Activated CD8-positive, alpha-beta T cell treated with anti-CD3 and anti-CD28 coated beads, Interleukin-2, amount 10 ng/mL, durations not matched to agents 7 days and 5 days (primary cell): ENCODE results near the gene SFR1. TPM values are rescaled to one million over a fixed set of nuclear protein-coding genes. Genes with fewer than 3 reads are reported as not detected.

Experiments used
- ATAC-seq: fragments of 150-1000 bp; cut with Tn5 transposase; one replicate; pipeline ENCODE4 v1.10.0; 2021; ENCODE audit warnings: moderate library complexity
- CTCF ChIA-PET: fragments of 350-600 bp; sonication (Branson Sonifier 250); formaldehyde crosslinking; loops from one replicate; lab custom pipeline; 2021; ENCODE audit warnings: antibody characterized with exemption; lab: Charles Lee
- POLR2A ChIA-PET: fragments of 350-600 bp; sonication (Branson Sonifier 250); formaldehyde crosslinking; loops from one replicate; lab custom pipeline; 2021; ENCODE audit warnings: antibody characterized with exemption; lab: Charles Lee
- DNase-seq: peaks from one replicate; pipeline ENCODE4 v3.0.0-alpha.2; 2020
- H3K27ac Mint-ChIP-seq: one replicate; pipeline ENCODE4 v1.8.0; 2021; ENCODE audit warnings: mild to moderate bottlenecking, mixed read lengths
- H3K27me3 Mint-ChIP-seq: one replicate; pipeline ENCODE4 v1.8.0; 2021; ENCODE audit warnings: low read depth, mixed read lengths
- H3K36me3 Mint-ChIP-seq: one replicate; pipeline ENCODE4 v1.8.0; 2021; ENCODE audit warnings: low read depth, mixed read lengths
- H3K4me1 Mint-ChIP-seq: one replicate; pipeline ENCODE4 v1.8.0; 2021; ENCODE audit warnings: low read depth, mixed read lengths
- H3K4me3 Mint-ChIP-seq: one replicate; pipeline ENCODE4 v1.8.0; 2021; ENCODE audit warnings: mild to moderate bottlenecking, mixed read lengths
- H3K9me3 Mint-ChIP-seq: one replicate; pipeline ENCODE4 v1.8.0; 2022; ENCODE audit warnings: mixed read lengths; ENCODE audit not compliant: insufficient read depth
- total RNA-seq, 2 experiments: library from RNA; stranded (reverse); gene quantifications; one replicate each; pipeline ENCODE4 v1.2.3, GENCODE V29; 2021

Gene SFR1
- total RNA-seq, 2 experiments from 2014 or later, result 13.0 to 14.9 TPM

GRCh38 chr10:104109908-104110662 is 11.9 kb upstream of the SFR1 start:
- peaks cover 15% of the 10 kb centered on the region for H3K27me3 Mint-ChIP-seq
- no peaks in the 10 kb centered on the region for H3K9me3 Mint-ChIP-seq
- H3K4me1 Mint-ChIP-seq, result peaks cover 4% of the 10 kb centered on the region
- ATAC-seq (no peak), DNase-seq (no peak)
- ChIA-PET CTCF (interaction anchor here (1.1 to 2.8 kb wide), 3 partner anchors 11 to 222 kb away, joined by 4 to 16 read pairs (median 5); partner anchors contain the start of gene SFR1), POLR2A (interaction anchor here (2.4 kb wide), 1 partner anchor 12 kb away, joined by 13 read pairs; the partner anchor contains the start of gene SFR1)
- H3K27ac Mint-ChIP-seq, result no peak overlapping the region
- H3K4me3 Mint-ChIP-seq, result no peak overlapping the region
- H3K36me3 Mint-ChIP-seq, result no peaks in the 10 kb centered on the region

- CTCF ChIA-PET, result interaction anchor here (1.2 to 2.4 kb wide), 2 partner anchors 8 to 46 kb away, joined by 3 to 15 read pairs; partner anchors contain the start of gene SFR1
- peaks cover 29% of the 10 kb centered on the region for H3K27me3 Mint-ChIP-seq
These were observed 8.5 kb upstream of the SFR1 start for GRCh38 chr10:104113376-104113956.

GRCh38 chr10:104117839-104118323 is 4.1 kb upstream of the SFR1 start:
- CTCF ChIA-PET, result no interaction called here
- Mint-ChIP-seq H3K9me3 (no peaks in the 10 kb centered on the region), H3K36me3 (no peaks in the 10 kb centered on the region), H3K27ac (no peak overlapping the region), H3K4me1 (peaks cover 20% of the 10 kb centered on the region), H3K4me3 (no peak overlapping the region), H3K27me3 (peaks cover 21% of the 10 kb centered on the region)
- POLR2A ChIA-PET, result no interaction called here
- ATAC-seq, result no peak
- no peak for DNase-seq

More at GRCh38 chr10:104113376-104113956, 8.5 kb upstream of the SFR1 start:
- Mint-ChIP-seq H3K4me3 (no peak overlapping the region), H3K4me1 (peaks cover 4% of the 10 kb centered on the region), H3K36me3 (no peaks in the 10 kb centered on the region), H3K9me3 (no peaks in the 10 kb centered on the region), H3K27ac (no peak overlapping the region)
- POLR2A ChIA-PET, result no interaction called here
- no peak for DNase-seq
- no peak for ATAC-seq

- DNase-seq (no peak), ATAC-seq (no peak)
- Mint-ChIP-seq H3K36me3 (peaks cover 9% of the 10 kb centered on the region), H3K4me1 (peaks cover 27% of the 10 kb centered on the region), H3K4me3 (no peak overlapping the region), H3K27me3 (peaks cover 21% of the 10 kb centered on the region), H3K9me3 (no peaks in the 10 kb centered on the region), H3K27ac (no peak overlapping the region)
- CTCF ChIA-PET, result interaction anchor here (1.1 to 6.2 kb wide), 9 partner anchors 11 to 234 kb away, joined by 3 to 60 read pairs (median 14); partner anchors contain the start of gene GSTO1
- POLR2A ChIA-PET, result no interaction called here
These were observed 2.0 kb upstream of the SFR1 start for GRCh38 chr10:104119996-104120395.

GRCh38 chr10:104120512-104120902 is 1.5 kb upstream of the SFR1 start:
- ChIA-PET CTCF (interaction anchor here (1.2 to 6.2 kb wide), 18 partner anchors 8 to 235 kb away, joined by 3 to 60 read pairs (median 11); partner anchors contain the start of genes GSTO1 and ITPRIP), POLR2A (interaction anchor here (1.1 to 3.0 kb wide), 12 partner anchors 11 to 233 kb away, joined by 3 to 17 read pairs (median 8); partner anchors contain the start of genes CFAP43, GSTO1 and SLK)
- Mint-ChIP-seq H3K9me3 (no peaks in the 10 kb centered on the region), H3K27ac (peak overlapping the region; percentile 97), H3K27me3 (peaks cover 16% of the 10 kb centered on the region), H3K4me3 (peak overlapping the region; percentile 93), H3K4me1 (peaks cover 27% of the 10 kb centered on the region), H3K36me3 (peaks cover 13% of the 10 kb centered on the region)
- ATAC-seq, result no peak
- no peak for DNase-seq

- Mint-ChIP-seq H3K27me3 (peaks cover 16% of the 10 kb centered on the region), H3K4me1 (peaks cover 27% of the 10 kb centered on the region), H3K27ac (peak overlapping the region; percentile 97), H3K4me3 (peak overlapping the region; percentile 93), H3K9me3 (no peaks in the 10 kb centered on the region), H3K36me3 (peaks cover 14% of the 10 kb centered on the region)
- CTCF ChIA-PET, result interaction anchor here (0.8 to 6.2 kb wide), 41 partner anchors 8 to 435 kb away, joined by 3 to 60 read pairs (median 5); partner anchors contain the start of genes GSTO1, ITPRIP and SLK
- POLR2A ChIA-PET, result interaction anchor here (0.7 to 3.0 kb wide), 29 partner anchors 9 to 233 kb away, joined by 3 to 17 read pairs (median 5); partner anchors contain the start of genes CFAP43, GSTO1, SLK and STN1
- DNase-seq, result peak; percentile 86
- peak; percentile 40 for ATAC-seq
These were observed 977 bp upstream of the SFR1 start for GRCh38 chr10:104120903-104121484.

- peaks cover 7% of the 10 kb centered on the region for H3K27me3 Mint-ChIP-seq
- peak overlapping the region; percentile 93 for H3K4me3 Mint-ChIP-seq
- peaks cover 16% of the 10 kb centered on the region for H3K36me3 Mint-ChIP-seq
- no peaks in the 10 kb centered on the region for H3K9me3 Mint-ChIP-seq
- peak; percentile 2 for ATAC-seq
- POLR2A ChIA-PET, result interaction anchor here (0.6 to 3.0 kb wide), 33 partner anchors 9 to 322 kb away, joined by 3 to 17 read pairs (median 5); partner anchors contain the start of genes GSTO1, SLK and STN1
- H3K27ac Mint-ChIP-seq, result peak overlapping the region; percentile 97
- no peak for DNase-seq
- CTCF ChIA-PET, result interaction anchor here (0.6 to 6.2 kb wide), 52 partner anchors 10 to 268 kb away, joined by 3 to 60 read pairs (median 4); partner anchors contain the start of genes ITPRIP and SLK
- peaks cover 27% of the 10 kb centered on the region for H3K4me1 Mint-ChIP-seq
These were observed 495 bp downstream of the SFR1 start for GRCh38 chr10:104122225-104123107.

- DNase-seq (no peak), ATAC-seq (no peak)
- peak overlapping the region; percentile 93 for H3K4me3 Mint-ChIP-seq
- CTCF ChIA-PET, result interaction anchor here (0.7 to 6.2 kb wide), 18 partner anchors 10 to 238 kb away, joined by 3 to 60 read pairs (median 4); no protein-coding TSS in a partner anchor
- peaks cover 27% of the 10 kb centered on the region for H3K4me1 Mint-ChIP-seq
- H3K27ac Mint-ChIP-seq, result no peak overlapping the region
- H3K36me3 Mint-ChIP-seq, result peaks cover 16% of the 10 kb centered on the region
- POLR2A ChIA-PET, result interaction anchor here (1.1 to 3.0 kb wide), 3 partner anchors 157 to 236 kb away, joined by 3 to 17 read pairs (median 15); partner anchors contain the start of gene SLK
- no peaks in the 10 kb centered on the region for H3K9me3 Mint-ChIP-seq
- no peaks in the 10 kb centered on the region for H3K27me3 Mint-ChIP-seq
These were observed 1.4 kb downstream of the SFR1 start for GRCh38 chr10:104123397-104123796.

- no peaks in the 10 kb centered on the region for H3K9me3 Mint-ChIP-seq
- ATAC-seq (peak; percentile 32), DNase-seq (no peak)
- H3K4me3 Mint-ChIP-seq, result no peak overlapping the region
- H3K27ac Mint-ChIP-seq, result no peak overlapping the region
- peaks cover 16% of the 10 kb centered on the region for H3K36me3 Mint-ChIP-seq
- H3K4me1 Mint-ChIP-seq, result peaks cover 14% of the 10 kb centered on the region
- peaks cover 5% of the 10 kb centered on the region for H3K27me3 Mint-ChIP-seq
- ChIA-PET POLR2A (no interaction called here), CTCF (interaction anchor here (1.2 to 1.7 kb wide), 3 partner anchors 19 to 239 kb away, joined by 4 to 8 read pairs (median 5); no protein-coding TSS in a partner anchor)
These were observed 5.4 kb downstream of the SFR1 start for GRCh38 chr10:104127411-104127810.

GRCh38 chr10:104128214-104128613 is 6.2 kb downstream of the SFR1 start:
- no peaks in the 10 kb centered on the region for H3K9me3 Mint-ChIP-seq
- ATAC-seq, result no peak
- POLR2A ChIA-PET, result no interaction called here
- peaks cover 11% of the 10 kb centered on the region for H3K27me3 Mint-ChIP-seq
- no peak overlapping the region for H3K4me3 Mint-ChIP-seq
- H3K27ac Mint-ChIP-seq, result no peak overlapping the region
- no peak for DNase-seq
- H3K4me1 Mint-ChIP-seq, result peaks cover 7% of the 10 kb centered on the region
- H3K36me3 Mint-ChIP-seq, result peaks cover 15% of the 10 kb centered on the region
- CTCF ChIA-PET, result interaction anchor here (1.0 kb wide), 1 partner anchor 240 kb away, joined by 4 read pairs; no protein-coding TSS in a partner anchor
